Measurements from ENCODE around the gene ARMC2. TPM values are rescaled to one million over a fixed set of nuclear protein-coding genes. Genes with fewer than 3 reads are reported as not detected.

Gene ARMC2
- total RNA-seq, 1 experiment from 2014 or later: 3.2 TPM

- H3K9me3 Mint-ChIP-seq (ENCODE audit: unreplicated experiment): no peaks in the 10 kb centered on the region
- CTCF ChIA-PET: interaction anchor here (0.6 to 0.7 kb wide), 4 partner anchors 23 to 969 kb away, joined by 3 to 6 read pairs (median 4); no protein-coding TSS in a partner anchor
Observed at GRCh38 chr6:108947114-108947854, 99.1 kb downstream of the ARMC2 start.

GRCh38 chr6:108948181-108948661 is 100.0 kb downstream of the ARMC2 start:
- Mint-ChIP-seq H3K9me3 (ENCODE audit: unreplicated experiment) (no peaks in the 10 kb centered on the region), H3K27ac (ENCODE audit: low read depth, unreplicated experiment) (peak overlapping the region; percentile 49), H3K36me3 (ENCODE audit: insufficient read depth, unreplicated experiment) (peaks cover 6% of the 10 kb centered on the region), H3K4me3 (ENCODE audit: unreplicated experiment) (no peak overlapping the region), H3K27me3 (ENCODE audit: insufficient read depth, unreplicated experiment) (no peaks in the 10 kb centered on the region), H3K4me1 (ENCODE audit: insufficient read depth, unreplicated experiment) (peaks cover 37% of the 10 kb centered on the region)
- POLR2A ChIA-PET: interaction anchor here (0.7 to 2.1 kb wide), 5 partner anchors 54 to 388 kb away, joined by 3 to 9 read pairs (median 4); partner anchors contain the start of genes FOXO3 and SESN1
- DNase-seq (ENCODE audit: unreplicated experiment): no peak
- TF ChIP-seq CTCF (IDR thresholded peaks at IDR 0.05; ENCODE audit: unreplicated experiment): no peak
- no TSS peak for BruUV-seq (replicated peaks)
- CTCF ChIA-PET: interaction anchor here (0.6 to 1.1 kb wide), 2 partner anchors 54 to 970 kb away, joined by 3 to 4 read pairs; no protein-coding TSS in a partner anchor
- intact Hi-C loops (cut with micrococcal nuclease): no loop called here

More at GRCh38 chr6:108947114-108947854, 99.1 kb downstream of the ARMC2 start:
- intact Hi-C loops (cut with micrococcal nuclease): no loop called here
- DNase-seq (ENCODE audit: unreplicated experiment): peak; percentile 87
- no peaks in the 10 kb centered on the region for H3K27me3 Mint-ChIP-seq (ENCODE audit: insufficient read depth, unreplicated experiment)
- POLR2A ChIA-PET: interaction anchor here (0.7 to 2.1 kb wide), 7 partner anchors 12 to 389 kb away, joined by 3 to 9 read pairs (median 3); partner anchors contain the start of genes FOXO3 and SESN1
- TF ChIP-seq CTCF (IDR thresholded peaks at IDR 0.05; ENCODE audit: unreplicated experiment): no peak
- peaks cover 6% of the 10 kb centered on the region for H3K36me3 Mint-ChIP-seq (ENCODE audit: insufficient read depth, unreplicated experiment)
- no TSS peak for BruUV-seq (replicated peaks)
- no peak overlapping the region for H3K4me3 Mint-ChIP-seq (ENCODE audit: unreplicated experiment)
- peaks cover 37% of the 10 kb centered on the region for H3K4me1 Mint-ChIP-seq (ENCODE audit: insufficient read depth, unreplicated experiment)
- H3K27ac Mint-ChIP-seq (ENCODE audit: low read depth, unreplicated experiment): peak overlapping the region; percentile 69

- intact Hi-C loops (cut with micrococcal nuclease): no loop called here
- POLR2A ChIA-PET: interaction anchor here (0.9 kb wide), 1 partner anchor 53 kb away, joined by 3 read pairs; no protein-coding TSS in a partner anchor
- no TSS peak for BruUV-seq (replicated peaks)
- no peak for TF ChIP-seq CTCF (IDR thresholded peaks at IDR 0.05; ENCODE audit: unreplicated experiment)
- no peaks in the 10 kb centered on the region for H3K27me3 Mint-ChIP-seq (ENCODE audit: insufficient read depth, unreplicated experiment)
- H3K4me3 Mint-ChIP-seq (ENCODE audit: unreplicated experiment): no peak overlapping the region
- H3K36me3 Mint-ChIP-seq (ENCODE audit: insufficient read depth, unreplicated experiment): no peaks in the 10 kb centered on the region
- CTCF ChIA-PET: interaction anchor here (0.7 kb wide), 1 partner anchor 8 kb away, joined by 3 read pairs; no protein-coding TSS in a partner anchor
- DNase-seq (ENCODE audit: unreplicated experiment): peak; percentile 72
- no peaks in the 10 kb centered on the region for H3K9me3 Mint-ChIP-seq (ENCODE audit: unreplicated experiment)
- peaks cover 37% of the 10 kb centered on the region for H3K4me1 Mint-ChIP-seq (ENCODE audit: insufficient read depth, unreplicated experiment)
- peak overlapping the region; percentile 64 for H3K27ac Mint-ChIP-seq (ENCODE audit: low read depth, unreplicated experiment)
Observed at GRCh38 chr6:108951351-108951953, 103.2 kb downstream of the ARMC2 start.

All from MCF 10A (cell line).